HG03097 (cell line): ENCODE measurements around the gene FADS2.

Experiments used
- ATAC-seq: cut with Tn5 transposase; IDR thresholded peaks from one replicate; pipeline ENCODE4 v1.9.1; 2021; ENCODE audit not compliant: unreplicated experiment, low FRiP score

Gene FADS2

DNA sequence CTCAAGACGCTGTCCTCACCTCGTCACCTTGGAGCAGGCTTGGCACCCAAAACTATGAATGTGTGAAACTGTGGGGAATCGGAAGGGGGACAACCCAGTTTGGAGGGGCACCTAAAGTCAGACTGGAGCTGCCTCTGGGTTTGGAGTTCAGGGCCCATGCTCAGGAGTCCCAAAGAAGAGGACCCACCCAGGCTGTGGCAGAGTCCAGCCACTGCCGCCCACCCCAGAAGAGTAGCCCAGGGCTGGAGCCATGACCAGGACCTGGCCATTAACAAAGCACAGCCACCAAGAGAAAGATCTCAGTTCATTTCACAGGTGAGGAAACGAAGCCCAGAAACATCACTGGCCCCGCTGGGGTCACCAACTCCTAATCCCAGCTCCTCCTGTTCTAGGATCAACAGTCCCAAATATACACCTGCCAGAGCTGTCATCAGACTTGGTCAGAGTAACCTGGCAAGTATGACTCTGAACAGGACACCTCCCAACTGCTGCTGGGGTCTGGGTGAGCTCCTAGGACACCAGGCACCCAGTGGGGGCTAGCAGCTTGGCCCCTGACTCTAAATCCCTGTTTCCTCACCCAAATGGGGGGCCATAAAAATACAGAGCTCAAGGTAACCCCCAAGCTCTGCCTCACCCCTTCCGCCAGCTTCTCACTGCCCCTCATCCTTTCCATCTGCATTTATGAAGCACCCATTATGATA, 86.5 kb downstream of the FADS2 start:
- ATAC-seq, result no peak

GRCh38 chr11:61916737-61917333, 88.7 kb downstream of the FADS2 start:
- no peak for ATAC-seq
